ENCODE data around the gene SRPK3.

The SRPK3 gene

DNA sequence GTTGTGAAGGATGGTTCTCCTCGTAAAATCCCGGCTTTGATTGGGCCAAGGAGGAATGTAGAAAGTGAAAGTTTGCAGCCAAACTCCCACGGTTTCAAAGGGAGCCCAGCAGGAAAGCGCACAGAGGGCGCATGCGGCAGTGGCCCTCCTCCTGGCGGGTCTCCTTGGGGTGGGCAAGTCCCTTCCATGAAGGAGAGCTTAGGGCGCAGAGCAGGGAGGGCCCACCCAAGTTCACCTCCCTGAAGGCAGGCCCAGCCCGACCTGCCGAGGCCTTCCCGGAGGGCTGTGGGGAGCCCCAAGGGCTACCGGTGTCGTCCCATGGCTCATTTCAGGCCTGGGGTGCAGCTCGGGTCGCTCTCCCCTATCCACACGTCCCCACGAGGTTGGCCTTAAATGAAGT lies 47.5 kb downstream of the SRPK3 start:
- H3K4me3 ChIP-seq (ENCODE audit: control insufficient read depth, low read depth, low read length), result no peak overlapping the region
- TF ChIP-seq, protein P1, sequence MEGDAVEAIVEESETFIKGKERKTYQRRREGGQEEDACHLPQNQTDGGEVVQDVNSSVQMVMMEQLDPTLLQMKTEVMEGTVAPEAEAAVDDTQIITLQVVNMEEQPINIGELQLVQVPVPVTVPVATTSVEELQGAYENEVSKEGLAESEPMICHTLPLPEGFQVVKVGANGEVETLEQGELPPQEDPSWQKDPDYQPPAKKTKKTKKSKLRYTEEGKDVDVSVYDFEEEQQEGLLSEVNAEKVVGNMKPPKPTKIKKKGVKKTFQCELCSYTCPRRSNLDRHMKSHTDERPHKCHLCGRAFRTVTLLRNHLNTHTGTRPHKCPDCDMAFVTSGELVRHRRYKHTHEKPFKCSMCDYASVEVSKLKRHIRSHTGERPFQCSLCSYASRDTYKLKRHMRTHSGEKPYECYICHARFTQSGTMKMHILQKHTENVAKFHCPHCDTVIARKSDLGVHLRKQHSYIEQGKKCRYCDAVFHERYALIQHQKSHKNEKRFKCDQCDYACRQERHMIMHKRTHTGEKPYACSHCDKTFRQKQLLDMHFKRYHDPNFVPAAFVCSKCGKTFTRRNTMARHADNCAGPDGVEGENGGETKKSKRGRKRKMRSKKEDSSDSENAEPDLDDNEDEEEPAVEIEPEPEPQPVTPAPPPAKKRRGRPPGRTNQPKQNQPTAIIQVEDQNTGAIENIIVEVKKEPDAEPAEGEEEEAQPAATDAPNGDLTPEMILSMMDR (conservative IDR thresholded peaks at IDR 0.05; ENCODE audit: control insufficient read depth, insufficient read depth, low read depth, low read length), result no peak
- DNase-seq (ENCODE audit: low read depth), result no peak

DNA sequence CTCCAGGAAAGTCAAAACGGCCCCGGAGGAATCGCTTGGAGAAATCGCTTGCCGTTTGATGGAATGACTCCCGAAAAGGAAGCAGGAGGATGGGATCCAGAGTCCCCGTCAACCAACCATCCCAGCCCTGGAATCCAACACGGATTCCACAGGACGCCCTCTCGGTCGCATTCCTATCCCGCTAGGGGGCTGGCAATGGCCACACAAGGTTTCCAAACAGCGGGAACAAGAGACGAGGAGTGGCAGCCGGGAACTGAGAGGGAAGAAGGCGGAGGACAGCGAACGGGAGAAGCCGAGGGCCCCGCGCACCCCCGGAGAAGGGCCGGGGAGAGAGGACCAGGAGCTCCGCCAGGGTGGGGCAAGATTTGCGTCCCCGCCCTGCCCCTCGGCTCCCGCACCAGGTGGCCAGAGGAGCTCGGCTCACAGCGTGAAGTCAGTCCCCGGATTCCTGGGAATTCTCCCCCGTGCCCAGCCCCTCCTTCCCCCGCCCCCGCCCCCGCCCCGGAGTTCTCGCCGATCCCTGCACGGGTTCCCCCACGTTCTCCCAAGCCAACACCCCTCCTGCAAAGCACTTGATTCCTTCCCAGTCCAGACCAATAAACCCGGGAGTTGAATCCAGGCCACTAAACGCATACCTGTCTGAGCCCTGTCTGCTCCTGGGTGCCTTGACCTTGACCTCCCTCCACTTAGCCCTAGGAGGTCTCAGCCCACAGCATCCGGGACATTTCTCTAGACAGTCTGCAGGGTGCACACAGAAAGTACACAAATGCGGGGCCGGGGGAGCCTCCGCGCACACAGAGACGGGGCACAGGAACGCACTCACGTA lies 48.1 kb downstream of the SRPK3 start:
- TF ChIP-seq, protein P1 (conservative IDR thresholded peaks at IDR 0.05; ENCODE audit: control insufficient read depth, insufficient read depth, low read depth, low read length), result no peak
- no peak for DNase-seq (ENCODE audit: low read depth)
- no peak overlapping the region for H3K4me3 ChIP-seq (ENCODE audit: control insufficient read depth, low read depth, low read length)

DNA sequence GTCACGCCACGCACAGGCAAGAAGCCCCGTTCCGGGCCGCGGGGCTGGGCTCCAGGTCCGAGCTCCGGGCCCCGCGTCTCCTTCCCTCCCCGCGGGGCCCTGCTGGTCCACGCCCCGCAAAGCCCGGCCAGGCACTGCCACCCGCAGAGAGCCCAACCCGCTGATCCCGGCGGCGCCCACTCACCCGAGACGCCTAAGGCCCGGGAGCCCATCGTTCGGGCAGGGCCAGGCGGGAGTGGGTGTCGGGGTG lies 48.6 kb downstream of the SRPK3 start:
- H3K4me3 ChIP-seq (ENCODE audit: control insufficient read depth, low read depth, low read length), result no peak overlapping the region
- no peak for DNase-seq (ENCODE audit: low read depth)
- TF ChIP-seq, protein P1 (conservative IDR thresholded peaks at IDR 0.05; ENCODE audit: control insufficient read depth, insufficient read depth, low read depth, low read length), result no peak

DNA sequence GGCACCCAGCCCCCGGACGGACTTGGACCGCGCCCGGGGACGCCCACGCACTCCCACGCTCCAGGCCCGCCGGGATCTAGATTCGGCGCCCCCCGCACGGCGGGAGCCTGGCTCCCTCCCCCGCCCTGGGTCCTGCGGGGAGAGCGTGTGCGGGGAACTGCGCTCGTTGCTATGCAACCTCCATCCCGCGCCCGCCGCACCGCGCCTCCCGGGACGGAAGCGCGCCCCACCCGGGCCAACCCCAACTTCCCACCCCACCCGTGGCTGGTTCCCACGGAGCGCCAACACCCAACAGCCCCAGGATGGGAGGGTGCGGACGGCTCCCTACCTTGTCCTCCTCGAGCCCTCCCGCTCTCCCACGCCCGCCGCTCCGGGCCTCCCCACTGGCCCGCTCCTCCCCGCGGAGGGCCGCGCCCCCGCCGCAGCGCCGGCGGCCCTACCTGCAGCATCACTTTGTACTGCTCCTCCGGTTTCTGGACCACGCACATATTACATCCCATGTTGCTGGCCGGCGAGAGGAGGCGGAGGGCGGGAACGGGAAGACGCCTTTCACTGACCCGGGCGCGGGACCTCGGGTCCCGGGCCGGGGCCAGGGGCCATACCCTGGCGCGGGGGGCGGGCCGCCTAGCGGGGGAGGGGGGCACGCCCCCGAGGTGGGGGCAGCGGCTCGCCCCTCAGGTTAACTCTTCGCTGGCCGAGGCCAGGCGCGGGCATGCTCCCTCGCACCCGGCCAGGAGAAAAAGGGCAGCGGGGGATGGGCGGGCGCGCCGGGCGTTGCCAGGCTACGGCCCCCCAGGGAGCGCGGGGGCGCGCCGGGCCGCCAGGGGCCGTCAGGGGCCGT lies 49.2 kb downstream of the SRPK3 start, which contains the start of gene PDZD4:
Gene PDZD4, minus strand, starts transcription at position 746 of the 841 bp plus-strand sequence. Its CDS starts 246 bp downstream, at position 500.
- TF ChIP-seq, protein P1 (conservative IDR thresholded peaks at IDR 0.05; ENCODE audit: control insufficient read depth, insufficient read depth, low read depth, low read length), result no peak
- no peak within 1 kb of the TSS for H3K4me3 ChIP-seq (ENCODE audit: control insufficient read depth, low read depth, low read length)
- DNase-seq (ENCODE audit: low read depth), result no peak

DNA sequence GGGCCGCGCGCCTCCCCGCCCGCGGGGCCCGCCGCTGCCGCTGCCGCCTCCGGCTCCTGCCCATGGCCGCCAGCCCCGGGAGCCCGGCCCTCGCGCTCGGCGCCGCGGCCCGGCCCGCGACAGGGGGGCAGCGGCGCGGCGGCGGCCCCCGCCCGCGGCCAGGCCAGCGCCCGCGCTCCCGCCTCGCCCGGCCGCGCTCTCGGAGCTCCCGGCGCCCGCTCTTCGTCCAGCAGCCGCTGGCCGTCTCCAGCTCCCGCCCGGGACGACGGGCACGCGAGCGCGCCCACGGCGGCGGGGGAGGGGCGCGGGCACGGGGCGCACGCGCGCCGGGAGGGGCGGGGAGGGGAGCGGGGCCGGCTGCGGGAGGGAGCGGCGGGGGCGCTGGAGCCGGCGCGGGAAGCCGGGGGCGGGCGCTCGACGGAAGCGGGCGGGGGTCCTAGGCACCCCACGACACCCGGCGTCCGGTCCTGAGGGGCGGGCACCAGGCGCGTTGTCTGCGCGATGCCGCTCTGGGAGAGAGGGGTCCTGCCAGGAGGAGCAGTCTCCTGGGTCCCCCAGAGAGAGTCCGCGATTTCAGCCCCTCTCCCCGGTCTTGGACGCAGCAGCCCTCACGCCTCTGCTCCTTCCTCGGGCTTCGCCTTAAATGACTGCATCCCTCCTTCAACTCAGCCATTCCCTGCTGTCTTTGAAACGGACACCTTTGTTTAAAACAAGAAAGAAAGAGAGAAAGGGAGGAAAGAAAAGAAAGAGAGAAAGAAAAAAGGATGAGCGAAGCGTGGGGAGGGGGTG lies 50.0 kb downstream of the SRPK3 start:
- TF ChIP-seq, protein P1 (conservative IDR thresholded peaks at IDR 0.05; ENCODE audit: control insufficient read depth, insufficient read depth, low read depth, low read length), result no peak
- H3K4me3 ChIP-seq (ENCODE audit: control insufficient read depth, low read depth, low read length), result no peak overlapping the region
- no peak for DNase-seq (ENCODE audit: low read depth)

DNA sequence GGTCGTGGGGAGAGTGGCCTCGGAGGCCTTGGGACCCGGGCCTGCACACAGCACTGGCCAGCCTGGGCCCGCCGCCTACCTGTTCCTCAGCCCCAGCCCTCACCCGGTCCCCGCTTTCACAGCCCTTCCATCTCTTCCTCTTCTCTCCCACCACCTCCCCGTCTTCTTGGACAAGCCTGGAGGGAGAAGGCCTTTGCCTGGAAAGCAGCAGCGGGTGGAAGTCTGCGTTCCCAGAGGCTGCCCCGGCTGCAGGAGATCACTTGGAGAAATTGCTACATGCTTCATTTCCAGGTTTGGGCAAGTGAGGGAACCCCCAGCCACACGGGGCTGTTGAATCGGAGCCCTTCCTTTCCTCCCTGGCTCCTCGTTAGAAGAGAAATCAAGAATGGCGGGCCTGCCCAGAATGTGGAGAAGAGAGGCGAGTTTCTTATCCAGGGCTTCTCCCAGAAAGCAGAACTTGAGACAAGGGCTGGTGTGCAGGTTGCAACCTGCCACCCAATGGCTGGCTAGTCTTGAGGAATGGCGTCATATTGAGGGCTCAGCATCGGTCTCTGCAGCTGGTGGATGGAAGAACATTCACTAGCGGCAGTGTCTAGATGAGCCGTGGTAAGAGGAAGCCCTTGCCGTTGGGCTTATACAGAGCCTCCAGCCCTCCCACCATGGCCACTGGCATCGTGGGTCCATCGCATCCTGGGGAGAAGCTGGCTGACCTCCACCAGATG lies 50.7 kb downstream of the SRPK3 start:
- no peak for DNase-seq (ENCODE audit: low read depth)
- no peak overlapping the region for H3K4me3 ChIP-seq (ENCODE audit: control insufficient read depth, low read depth, low read length)
- TF ChIP-seq, protein P1 (conservative IDR thresholded peaks at IDR 0.05; ENCODE audit: control insufficient read depth, insufficient read depth, low read depth, low read length), result no peak

Data from fibroblast of mammary gland (primary cell).